DMS53 (cell line): ENCODE results near the gene MORF4L2.
"Not testable (repeated sequence)": the region's sequence is repeated elsewhere in the genome, so short reads cannot be mapped to it uniquely, and the experiment has no call there.

Experiments used
- DNase-seq: peaks from one replicate; lab custom pipeline; 2025; lab: John Stamatoyannopoulos, UW

The MORF4L2 gene

DNA sequence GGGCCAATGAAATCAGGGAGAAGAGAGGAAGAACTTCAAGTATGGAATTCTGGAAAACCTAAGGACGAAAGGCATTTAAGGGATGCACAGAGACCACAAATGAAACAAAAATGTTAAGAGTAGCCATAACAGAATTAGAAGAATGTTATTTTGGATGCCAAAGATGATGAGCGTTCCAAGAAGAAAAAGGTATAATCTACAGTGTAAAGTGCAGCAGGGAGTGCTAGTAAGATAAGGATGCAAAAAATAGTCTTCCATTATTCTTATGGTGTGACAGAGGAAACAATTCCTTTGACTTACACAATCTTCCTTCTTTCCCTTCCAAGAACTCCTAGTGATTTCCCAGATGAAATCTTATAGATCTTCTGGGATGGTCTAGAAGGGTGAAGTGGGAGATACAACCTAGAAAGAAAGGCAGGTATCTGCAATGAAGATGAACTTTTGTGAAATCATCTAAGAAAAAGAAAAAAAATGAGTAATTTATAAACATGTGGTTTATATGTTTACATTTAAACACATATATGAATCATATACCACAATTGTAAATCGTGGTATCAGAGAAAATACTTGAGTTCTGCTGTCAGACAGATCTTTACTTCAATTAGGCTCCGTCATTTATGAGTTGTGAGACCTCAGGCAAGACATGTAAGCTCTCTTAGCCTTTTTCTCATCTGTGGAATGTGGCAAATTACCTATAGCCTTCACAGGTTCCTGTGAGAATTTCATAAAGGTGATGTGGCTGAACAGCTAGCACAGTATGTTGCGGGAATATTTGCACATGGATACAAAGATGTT is 8.1 kb downstream of the MORF4L2 start:
- DNase-seq, result no peak

- peak; percentile 31 for DNase-seq
Measured at GRCh38 chrX:103674531-103675454, 11.7 kb downstream of the MORF4L2 start.

GRCh38 chrX:103669745-103670144 is 16.8 kb downstream of the MORF4L2 start:
- DNase-seq, result no peak

- no peak for DNase-seq
Measured at GRCh38 chrX:103666202-103667107, 20.0 kb downstream of the MORF4L2 start.

DNA sequence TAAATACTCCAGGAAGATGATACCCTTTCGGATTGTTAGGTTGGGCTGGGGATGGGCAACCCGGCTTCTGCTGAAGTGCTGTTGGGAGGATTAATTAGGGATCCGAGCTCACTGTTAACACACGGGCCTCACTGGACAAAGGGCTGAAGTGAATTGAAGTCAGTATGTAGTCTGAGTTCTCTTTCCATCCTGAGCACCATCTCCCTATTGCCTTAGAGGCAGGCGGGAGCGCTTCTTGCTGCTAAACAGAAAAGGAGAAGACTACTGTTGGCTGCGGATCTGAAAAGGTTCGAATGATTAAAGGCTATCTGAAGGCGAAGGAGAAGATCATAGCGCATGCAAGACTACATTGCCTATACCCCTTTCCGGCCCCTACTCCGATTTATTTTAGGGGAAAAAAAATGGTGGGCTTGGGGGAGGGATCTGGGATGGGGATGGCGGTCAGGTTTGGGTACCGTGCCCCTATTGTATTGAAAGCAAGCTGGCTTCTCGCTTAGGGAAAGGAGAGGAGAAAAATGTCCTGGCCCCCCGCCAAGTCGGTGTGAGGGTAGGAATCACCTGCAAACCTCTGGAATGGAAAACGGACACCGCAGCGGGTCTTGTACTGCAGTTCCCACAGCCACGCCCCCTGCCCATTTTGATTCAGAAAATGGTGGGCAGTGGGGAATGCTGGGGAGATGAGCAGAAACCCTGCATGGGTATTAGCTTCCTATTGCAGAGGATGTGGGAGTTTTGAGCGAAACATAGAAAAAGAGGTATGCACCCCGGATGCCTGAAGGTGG is 22.3 kb downstream of the MORF4L2 start:
- DNase-seq, result no peak

DNA sequence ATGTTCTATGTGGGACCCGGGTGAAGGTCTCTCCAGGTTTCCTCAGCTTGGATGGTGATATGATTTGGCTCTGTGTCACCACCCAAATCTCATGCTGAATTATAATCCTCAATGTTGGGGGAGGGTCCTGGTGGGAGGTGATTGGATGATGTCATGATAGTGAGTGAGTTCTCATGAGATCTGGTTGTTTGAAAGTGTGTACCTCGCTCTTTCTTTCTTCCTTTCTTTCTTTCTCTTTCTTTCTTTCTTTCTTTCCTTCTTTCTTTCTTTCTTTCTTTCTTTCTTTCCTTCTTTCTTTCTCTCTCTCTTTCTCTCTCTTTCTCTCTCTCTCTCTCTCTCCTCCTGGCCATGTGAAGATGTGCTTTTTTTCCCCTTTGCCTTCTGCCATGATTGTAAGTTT is 27.0 kb downstream of the MORF4L2 start:
- DNase-seq, result not testable (repeated sequence)

GRCh38 chrX:103658681-103659433 is 27.6 kb downstream of the MORF4L2 start:
- DNase-seq, result peak; percentile 27

- DNase-seq, result not testable (repeated sequence)
Measured at GRCh38 chrX:103657066-103657465, 29.4 kb downstream of the MORF4L2 start.

- no peak for DNase-seq
Measured at GRCh38 chrX:103656617-103657016, 29.9 kb downstream of the MORF4L2 start.

DNA sequence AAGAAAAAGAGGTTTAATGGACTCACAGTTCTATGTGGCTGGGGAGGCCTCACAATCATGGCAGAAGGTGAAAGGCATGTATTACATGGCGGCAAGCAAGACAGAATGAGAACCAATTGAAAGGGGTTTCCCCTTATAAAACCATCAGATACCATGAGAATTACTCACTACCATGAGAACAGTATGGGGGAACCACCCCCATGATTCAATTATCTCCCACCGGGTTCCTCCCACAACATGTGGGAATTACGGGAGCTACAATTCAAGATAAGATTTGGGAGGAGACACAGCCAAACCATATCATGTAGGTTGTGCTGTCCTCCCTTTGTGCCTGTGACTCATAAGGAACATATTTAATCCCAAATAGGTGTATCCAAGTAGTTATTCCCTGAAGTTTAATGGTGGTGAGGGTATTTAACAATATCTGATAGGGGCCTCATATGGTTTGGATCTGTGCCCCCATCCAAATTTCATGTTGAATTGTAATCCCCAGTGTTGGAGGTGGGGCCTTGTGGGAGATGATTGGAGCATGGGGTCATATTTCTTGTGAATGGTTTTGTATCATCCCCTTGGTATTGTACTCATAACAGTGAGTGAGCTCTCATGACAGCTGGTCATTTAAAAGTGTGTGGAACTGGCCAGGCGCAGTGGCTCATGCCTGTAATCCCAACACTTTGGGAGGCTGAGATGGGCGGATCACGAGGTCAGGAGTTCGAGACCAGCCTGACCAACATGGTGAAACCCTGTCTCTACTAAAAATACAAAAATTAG is 31.1 kb downstream of the MORF4L2 start:
- DNase-seq, result not testable (repeated sequence)

- no peak for DNase-seq
Measured at GRCh38 chrX:103651151-103651773, 35.2 kb downstream of the MORF4L2 start.

DNA sequence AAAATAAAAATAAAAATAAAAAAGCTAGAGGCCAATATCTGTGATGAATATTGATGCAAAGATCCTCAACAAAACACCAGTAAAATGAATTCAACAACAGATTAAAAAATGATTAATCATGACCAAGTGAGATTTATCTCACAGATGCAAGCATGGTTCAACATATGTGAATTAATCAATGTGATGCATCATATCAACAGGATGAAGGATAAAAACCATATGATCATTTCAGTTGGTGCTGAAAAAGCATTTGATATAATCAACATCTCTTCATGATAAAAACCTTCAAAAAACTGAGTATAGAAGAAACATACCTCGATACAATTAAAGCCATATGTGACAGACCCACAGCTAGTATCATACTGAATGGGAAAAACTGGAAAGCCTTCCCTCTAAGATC is 38.9 kb downstream of the MORF4L2 start:
- DNase-seq, result no peak

DNA sequence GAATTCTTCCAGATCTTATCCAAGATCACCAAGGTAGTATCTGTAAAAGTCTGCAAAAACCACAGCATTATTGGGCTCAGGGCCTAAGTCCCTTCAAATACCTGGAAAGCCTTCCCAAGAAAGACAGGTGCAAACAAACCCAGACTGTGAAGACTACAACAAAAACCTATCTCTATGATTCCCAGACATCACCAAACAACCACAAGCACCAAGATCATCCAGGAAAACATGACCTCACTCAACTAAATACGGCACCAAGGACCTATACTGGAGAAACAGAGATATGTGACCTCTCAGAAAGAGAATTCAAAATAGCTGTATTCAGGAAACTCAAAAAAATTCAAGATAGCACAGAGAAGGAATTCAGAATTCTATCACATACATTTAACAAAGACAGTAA is 42.4 kb downstream of the MORF4L2 start:
- DNase-seq, result no peak

- DNase-seq, result no peak
Measured at GRCh38 chrX:103640401-103641155, 45.9 kb downstream of the MORF4L2 start.

DNA sequence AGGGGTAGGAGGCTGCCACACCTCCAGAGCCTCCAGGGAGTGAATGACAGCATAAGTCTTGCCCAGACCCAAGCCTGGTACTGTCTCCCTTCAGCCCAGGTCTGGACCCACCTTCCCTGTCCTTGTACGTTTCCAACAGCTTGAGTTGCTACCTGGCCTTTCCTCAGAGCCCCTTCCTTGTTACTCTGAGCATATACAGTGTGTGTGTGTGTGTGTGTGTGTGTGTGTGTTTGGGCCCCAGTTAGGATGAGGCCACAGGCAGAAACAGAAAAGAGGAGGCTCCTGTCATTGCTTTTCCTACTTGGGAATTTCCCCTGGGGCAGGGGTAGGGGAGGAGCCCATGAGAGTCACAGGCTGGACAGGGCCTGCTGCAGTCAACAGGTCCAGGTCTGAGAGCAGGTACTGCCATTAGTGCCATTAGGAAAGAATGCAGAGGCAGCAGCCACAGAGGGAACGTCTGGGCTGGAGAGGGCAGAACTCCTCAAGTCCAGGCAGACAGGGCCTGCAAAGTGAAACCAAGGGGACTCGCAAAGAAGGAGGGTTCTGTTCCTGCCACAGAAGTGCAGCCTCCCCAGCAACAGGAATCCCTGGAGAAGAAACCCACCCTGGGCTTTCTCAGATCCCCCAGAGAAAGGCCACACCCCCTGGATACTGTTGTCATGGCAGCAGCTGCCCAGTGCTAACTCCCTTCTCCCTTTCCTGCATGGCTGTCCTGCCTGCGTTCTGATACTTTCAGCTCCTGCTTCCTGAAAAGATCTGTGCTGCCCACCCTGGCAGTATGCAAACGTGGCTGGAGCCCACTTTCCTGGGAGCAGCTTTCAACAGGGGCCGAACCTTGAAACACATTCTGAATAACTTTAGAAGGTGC is 47.8 kb downstream of the MORF4L2 start:
- peak; percentile 46 for DNase-seq

DNA sequence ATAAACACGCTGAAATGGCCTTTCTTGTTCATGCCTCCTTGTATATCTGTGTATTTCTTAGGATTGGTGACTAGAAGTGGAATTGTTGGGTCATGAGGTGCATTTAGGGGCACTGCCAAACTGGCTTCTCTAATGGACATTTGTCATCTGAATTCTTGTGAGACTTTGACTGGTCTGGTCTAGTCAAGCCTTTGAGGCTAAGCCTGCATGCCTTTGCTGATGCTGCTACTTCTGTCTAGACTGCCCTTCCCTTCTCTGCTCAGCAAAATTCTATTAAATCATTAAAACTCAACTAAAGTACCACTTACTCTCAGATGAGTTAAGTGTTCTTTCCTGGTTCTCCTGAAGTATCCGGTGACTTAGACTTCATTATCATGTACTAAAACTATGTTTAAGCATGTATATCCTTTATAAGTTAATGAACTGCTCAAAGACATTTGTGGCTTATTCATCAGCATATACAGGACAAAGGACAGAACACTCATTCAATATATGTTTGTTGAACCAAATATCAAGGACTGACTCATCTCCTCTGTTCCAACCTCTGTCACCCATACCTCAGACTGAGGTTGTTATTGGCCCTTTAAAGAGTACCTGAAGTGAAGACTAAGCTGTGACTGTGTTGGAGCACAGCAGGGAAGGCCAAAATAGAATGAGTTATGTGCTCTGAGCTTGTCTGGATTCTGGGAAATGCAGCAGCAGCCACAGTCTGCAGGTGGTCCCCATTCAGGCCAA is 48.7 kb downstream of the MORF4L2 start:
- DNase-seq, result peak; percentile 73

DNA sequence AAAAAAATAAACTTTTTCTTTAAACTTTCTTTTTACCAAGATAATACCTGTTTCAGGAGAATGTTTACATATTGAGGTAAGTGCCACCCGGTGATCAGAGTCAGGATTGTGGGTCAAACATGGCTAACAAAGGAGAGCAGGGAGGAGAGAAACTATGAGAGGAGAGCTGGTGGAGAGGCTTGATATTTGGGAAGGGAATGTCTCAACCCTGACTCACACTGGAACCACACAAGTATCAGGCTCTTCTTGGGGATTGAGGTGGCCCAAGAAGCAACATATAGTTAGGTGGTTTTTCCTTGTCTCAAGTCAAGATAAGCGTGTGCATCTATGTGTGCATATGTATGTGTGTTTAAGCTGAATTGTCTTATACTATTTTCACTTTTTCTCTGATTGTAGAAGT is 51.1 kb downstream of the MORF4L2 start:
- DNase-seq, result no peak
